ENCODE results near the gene CABP4. TPM values are rescaled to one million over a fixed set of nuclear protein-coding genes. Genes with fewer than 3 reads are reported as not detected.
A peak's percentile ranks its signal among the peaks of the same experiment; 100 is the strongest.

The CABP4 gene
- polyA plus RNA-seq, 2 donors: 0.14 to 0.39 TPM

GRCh38 chr11:67440229-67441097 lies 14.7 kb upstream of the CABP4 start:
- Histone ChIP-seq H3K4me3 (ENCODE audit: low read depth in 1 of 2, low read length in 2 of 2) (no peak overlapping the region), H3K4me1 (ENCODE audit: control insufficient read depth in 2 of 2, insufficient read depth in 2 of 2, low read length in 1 of 2) (peaks cover 14 to 21% of the 10 kb centered on the region in 2 donors), H3K27me3 (ENCODE audit: control insufficient read depth in 1 of 2, insufficient read depth in 2 of 2, low read length in 2 of 2) (no peaks in the 10 kb centered on the region), H3K9me3 (ENCODE audit: control insufficient read depth in 2 of 2, insufficient read depth in 1 of 2, low read depth in 1 of 2, low read length in 1 of 2) (no peaks in the 10 kb centered on the region), H3K27ac (ENCODE audit: low read depth in 2 of 2, low read length in 1 of 2) (peak overlapping the region in 1 of 2 donors; percentile 42), H3K36me3 (ENCODE audit: control insufficient read depth in 2 of 2, insufficient read depth in 2 of 2, low read length in 1 of 2) (peaks cover 3 to 49% of the 10 kb centered on the region in 2 donors)
- WGBS, 2 donors: 61 to 69% methylated on average over 16 to 17 of the region's 17 CpGs

- WGBS, 2 donors: 83 to 88% methylated on average over 21 of the region's 21 CpGs
- Histone ChIP-seq H3K4me3 (ENCODE audit: low read depth in 1 of 2, low read length in 2 of 2) (no peak overlapping the region), H3K9me3 (ENCODE audit: control insufficient read depth in 2 of 2, insufficient read depth in 1 of 2, low read depth in 1 of 2, low read length in 1 of 2) (no peaks in the 10 kb centered on the region), H3K27me3 (ENCODE audit: control insufficient read depth in 1 of 2, insufficient read depth in 2 of 2, low read length in 2 of 2) (no peaks in the 10 kb centered on the region), H3K36me3 (ENCODE audit: control insufficient read depth in 2 of 2, insufficient read depth in 2 of 2, low read length in 1 of 2) (peaks cover 1 to 43% of the 10 kb centered on the region in 2 donors), H3K27ac (ENCODE audit: low read depth in 2 of 2, low read length in 1 of 2) (no peak overlapping the region), H3K4me1 (ENCODE audit: control insufficient read depth in 2 of 2, insufficient read depth in 2 of 2, low read length in 1 of 2) (peaks cover 9 to 21% of the 10 kb centered on the region in 2 donors)
Measured at GRCh38 chr11:67441098-67441563, 14.0 kb upstream of the CABP4 start.

GRCh38 chr11:67441731-67442351 lies 13.3 kb upstream of the CABP4 start:
- WGBS, 2 donors: 80% methylated on average over 28 of the region's 28 CpGs
- Histone ChIP-seq H3K4me1 (ENCODE audit: control insufficient read depth in 2 of 2, insufficient read depth in 2 of 2, low read length in 1 of 2) (peaks cover 8 to 21% of the 10 kb centered on the region in 2 donors), H3K9me3 (ENCODE audit: control insufficient read depth in 2 of 2, insufficient read depth in 1 of 2, low read depth in 1 of 2, low read length in 1 of 2) (no peaks in the 10 kb centered on the region), H3K27ac (ENCODE audit: low read depth in 2 of 2, low read length in 1 of 2) (peak overlapping the region in 1 of 2 donors; percentile 90), H3K36me3 (ENCODE audit: control insufficient read depth in 2 of 2, insufficient read depth in 2 of 2, low read length in 1 of 2) (peaks cover 0 to 39% of the 10 kb centered on the region in 2 donors), H3K4me3 (ENCODE audit: low read depth in 1 of 2, low read length in 2 of 2) (no peak overlapping the region), H3K27me3 (ENCODE audit: control insufficient read depth in 1 of 2, insufficient read depth in 2 of 2, low read length in 2 of 2) (no peaks in the 10 kb centered on the region)

GRCh38 chr11:67442504-67443404 lies 12.4 kb upstream of the CABP4 start:
- Histone ChIP-seq H3K27me3 (ENCODE audit: control insufficient read depth in 1 of 2, insufficient read depth in 2 of 2, low read length in 2 of 2) (no peaks in the 10 kb centered on the region), H3K4me3 (ENCODE audit: low read depth in 1 of 2, low read length in 2 of 2) (peak overlapping the region; percentile 77 to 80), H3K36me3 (ENCODE audit: control insufficient read depth in 2 of 2, insufficient read depth in 2 of 2, low read length in 1 of 2) (peaks cover 0 to 35% of the 10 kb centered on the region in 2 donors), H3K27ac (ENCODE audit: low read depth in 2 of 2, low read length in 1 of 2) (peak overlapping the region; percentile 90 to 92), H3K4me1 (ENCODE audit: control insufficient read depth in 2 of 2, insufficient read depth in 2 of 2, low read length in 1 of 2) (peaks cover 8 to 21% of the 10 kb centered on the region in 2 donors), H3K9me3 (ENCODE audit: control insufficient read depth in 2 of 2, insufficient read depth in 1 of 2, low read depth in 1 of 2, low read length in 1 of 2) (no peaks in the 10 kb centered on the region)
- 36 to 43% methylated on average over 35 to 45 of the region's 45 CpGs for WGBS, 2 donors

GRCh38 chr11:67445515-67445914 lies 9.6 kb upstream of the CABP4 start:
- WGBS, 2 donors: 83 to 87% methylated on average over 5 of the region's 5 CpGs
- Histone ChIP-seq H3K27ac (ENCODE audit: low read depth in 2 of 2, low read length in 1 of 2) (no peak overlapping the region), H3K9me3 (ENCODE audit: control insufficient read depth in 2 of 2, insufficient read depth in 1 of 2, low read depth in 1 of 2, low read length in 1 of 2) (no peaks in the 10 kb centered on the region), H3K4me1 (ENCODE audit: control insufficient read depth in 2 of 2, insufficient read depth in 2 of 2, low read length in 1 of 2) (peaks cover 4 to 14% of the 10 kb centered on the region in 2 donors), H3K27me3 (ENCODE audit: control insufficient read depth in 1 of 2, insufficient read depth in 2 of 2, low read length in 2 of 2) (no peaks in the 10 kb centered on the region), H3K4me3 (ENCODE audit: low read depth in 1 of 2, low read length in 2 of 2) (no peak overlapping the region), H3K36me3 (ENCODE audit: control insufficient read depth in 2 of 2, insufficient read depth in 2 of 2, low read length in 1 of 2) (peaks cover 0 to 13% of the 10 kb centered on the region in 2 donors)

GRCh38 chr11:67448220-67448609 lies 6.9 kb upstream of the CABP4 start:
- WGBS, 2 donors: 88 to 94% methylated on average over 7 of the region's 7 CpGs
- peaks cover 0 to 2% of the 10 kb centered on the region in 2 donors for H3K4me1 ChIP-seq (ENCODE audit: control insufficient read depth in 2 of 2, insufficient read depth in 2 of 2, low read length in 1 of 2)
- H3K4me3 ChIP-seq (ENCODE audit: low read depth in 1 of 2, low read length in 2 of 2): no peak overlapping the region
- no peaks in the 10 kb centered on the region for H3K27me3 ChIP-seq (ENCODE audit: control insufficient read depth in 1 of 2, insufficient read depth in 2 of 2, low read length in 2 of 2)
- H3K36me3 ChIP-seq (ENCODE audit: control insufficient read depth in 2 of 2, insufficient read depth in 2 of 2, low read length in 1 of 2): no peaks in the 10 kb centered on the region
- H3K27ac ChIP-seq (ENCODE audit: low read depth in 2 of 2, low read length in 1 of 2): no peak overlapping the region
- no peaks in the 10 kb centered on the region for H3K9me3 ChIP-seq (ENCODE audit: control insufficient read depth in 2 of 2, insufficient read depth in 1 of 2, low read depth in 1 of 2, low read length in 1 of 2)

GRCh38 chr11:67449116-67449844 lies 5.9 kb upstream of the CABP4 start:
- Histone ChIP-seq H3K4me1 (ENCODE audit: control insufficient read depth in 2 of 2, insufficient read depth in 2 of 2, low read length in 1 of 2) (peaks cover 0 to 2% of the 10 kb centered on the region in 2 donors), H3K36me3 (ENCODE audit: control insufficient read depth in 2 of 2, insufficient read depth in 2 of 2, low read length in 1 of 2) (no peaks in the 10 kb centered on the region), H3K27ac (ENCODE audit: low read depth in 2 of 2, low read length in 1 of 2) (no peak overlapping the region), H3K27me3 (ENCODE audit: control insufficient read depth in 1 of 2, insufficient read depth in 2 of 2, low read length in 2 of 2) (no peaks in the 10 kb centered on the region), H3K4me3 (ENCODE audit: low read depth in 1 of 2, low read length in 2 of 2) (no peak overlapping the region), H3K9me3 (ENCODE audit: control insufficient read depth in 2 of 2, insufficient read depth in 1 of 2, low read depth in 1 of 2, low read length in 1 of 2) (no peaks in the 10 kb centered on the region)
- 64 to 73% methylated on average over 9 of the region's 9 CpGs for WGBS, 2 donors

GRCh38 chr11:67450796-67451657 lies 4.1 kb upstream of the CABP4 start:
- H3K27me3 ChIP-seq (ENCODE audit: control insufficient read depth in 1 of 2, insufficient read depth in 2 of 2, low read length in 2 of 2): no peaks in the 10 kb centered on the region
- WGBS, 2 donors: 90 to 91% methylated on average over 25 of the region's 25 CpGs
- H3K27ac ChIP-seq (ENCODE audit: low read depth in 2 of 2, low read length in 1 of 2): no peak overlapping the region
- H3K4me3 ChIP-seq (ENCODE audit: low read depth in 1 of 2, low read length in 2 of 2): no peak overlapping the region
- H3K36me3 ChIP-seq (ENCODE audit: control insufficient read depth in 2 of 2, insufficient read depth in 2 of 2, low read length in 1 of 2): no peaks in the 10 kb centered on the region
- no peaks in the 10 kb centered on the region for H3K4me1 ChIP-seq (ENCODE audit: control insufficient read depth in 2 of 2, insufficient read depth in 2 of 2, low read length in 1 of 2)
- no peaks in the 10 kb centered on the region for H3K9me3 ChIP-seq (ENCODE audit: control insufficient read depth in 2 of 2, insufficient read depth in 1 of 2, low read depth in 1 of 2, low read length in 1 of 2)

All from esophagus (tissue), 2 donors.